NCI-H2227 treated with DMSO at 0.1 percent for 48 hours (cell line): ENCODE results near the gene PHACTR1.

Experiments used
- DNase-seq: peaks from one replicate; lab custom pipeline; 2025; lab: John Stamatoyannopoulos, UW

PHACTR1 gene

GRCh38 chr6:12803486-12803885 lies 86.9 kb downstream of the PHACTR1 start:
- no peak for DNase-seq

GRCh38 chr6:12804952-12805645 lies 88.5 kb downstream of the PHACTR1 start:
- no peak for DNase-seq

- no peak for DNase-seq
Measured at GRCh38 chr6:12806136-12806535, 89.6 kb downstream of the PHACTR1 start.

- no peak for DNase-seq
Measured at GRCh38 chr6:12806796-12807195, 90.2 kb downstream of the PHACTR1 start.

GRCh38 chr6:12811519-12811918 lies 95.0 kb downstream of the PHACTR1 start:
- DNase-seq = no peak

- no peak for DNase-seq
Measured at GRCh38 chr6:12813321-12813720, 96.8 kb downstream of the PHACTR1 start.

- DNase-seq = no peak
Measured at GRCh38 chr6:12814015-12814414, 97.4 kb downstream of the PHACTR1 start.

- DNase-seq = no peak
Measured at GRCh38 chr6:12815089-12815488, 98.5 kb downstream of the PHACTR1 start.

GRCh38 chr6:12815884-12816600 lies 99.5 kb downstream of the PHACTR1 start:
- DNase-seq = no peak

- no peak for DNase-seq
Measured at GRCh38 chr6:12818324-12818723, 101.8 kb downstream of the PHACTR1 start.

GRCh38 chr6:12823847-12824246 lies 107.3 kb downstream of the PHACTR1 start:
- DNase-seq = no peak

- no peak for DNase-seq
Measured at GRCh38 chr6:12826584-12826983, 110.0 kb downstream of the PHACTR1 start.

- no peak for DNase-seq
Measured at GRCh38 chr6:12827921-12828320, 111.4 kb downstream of the PHACTR1 start.

- no peak for DNase-seq
Measured at GRCh38 chr6:12832226-12832735, 115.7 kb downstream of the PHACTR1 start.

GRCh38 chr6:12836009-12836408 lies 119.4 kb downstream of the PHACTR1 start:
- no peak for DNase-seq

GRCh38 chr6:12841619-12842018 lies 125.1 kb downstream of the PHACTR1 start:
- no peak for DNase-seq

- DNase-seq = no peak
Measured at GRCh38 chr6:12842114-12842513, 125.5 kb downstream of the PHACTR1 start.

- DNase-seq = no peak
Measured at GRCh38 chr6:12842658-12843057, 126.1 kb downstream of the PHACTR1 start.

GRCh38 chr6:12844284-12845223 lies 128.0 kb downstream of the PHACTR1 start:
- peak; percentile 48 for DNase-seq

- no peak for DNase-seq
Measured at GRCh38 chr6:12845224-12846004, 128.8 kb downstream of the PHACTR1 start.
